IPS-18c (cell line): ENCODE data around the gene ARHGAP8.

Experiments
- H3K4me3 ChIP-seq: 2 replicates; pipeline ENCODE4 v1.7.0; 2013; ENCODE audit warnings: low read depth, mild to moderate bottlenecking, low read length, moderate library complexity; ENCODE audit not compliant: insufficient read depth
- H3K9me3 ChIP-seq: one replicate; pipeline ENCODE4 v1.6.1; 2013; ENCODE audit warnings: mild to moderate bottlenecking, low read length, moderate library complexity; ENCODE audit not compliant: control insufficient read depth, insufficient read depth

The ARHGAP8 gene

DNA sequence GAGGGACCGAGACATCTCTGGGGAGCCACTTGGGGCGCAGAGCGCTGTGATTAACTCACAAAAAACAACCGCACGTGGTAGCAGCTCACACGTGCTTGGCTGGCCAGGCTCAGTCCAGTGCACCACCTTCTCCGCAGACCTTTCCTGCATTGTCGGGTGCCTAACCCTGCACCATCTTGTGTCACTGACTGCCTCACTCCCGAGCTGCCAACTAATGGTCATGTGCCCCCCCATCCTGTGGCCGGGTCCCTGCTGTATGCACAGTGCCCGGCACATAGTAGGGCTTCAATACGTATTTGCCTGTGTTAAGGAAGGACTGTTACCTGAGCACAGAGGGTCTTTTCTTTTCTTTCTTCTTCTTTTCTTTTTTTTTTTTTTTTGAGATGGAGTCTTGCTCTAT lies 71.9 kb downstream of the ARHGAP8 start:
- no peak overlapping the region for H3K4me3 ChIP-seq

DNA sequence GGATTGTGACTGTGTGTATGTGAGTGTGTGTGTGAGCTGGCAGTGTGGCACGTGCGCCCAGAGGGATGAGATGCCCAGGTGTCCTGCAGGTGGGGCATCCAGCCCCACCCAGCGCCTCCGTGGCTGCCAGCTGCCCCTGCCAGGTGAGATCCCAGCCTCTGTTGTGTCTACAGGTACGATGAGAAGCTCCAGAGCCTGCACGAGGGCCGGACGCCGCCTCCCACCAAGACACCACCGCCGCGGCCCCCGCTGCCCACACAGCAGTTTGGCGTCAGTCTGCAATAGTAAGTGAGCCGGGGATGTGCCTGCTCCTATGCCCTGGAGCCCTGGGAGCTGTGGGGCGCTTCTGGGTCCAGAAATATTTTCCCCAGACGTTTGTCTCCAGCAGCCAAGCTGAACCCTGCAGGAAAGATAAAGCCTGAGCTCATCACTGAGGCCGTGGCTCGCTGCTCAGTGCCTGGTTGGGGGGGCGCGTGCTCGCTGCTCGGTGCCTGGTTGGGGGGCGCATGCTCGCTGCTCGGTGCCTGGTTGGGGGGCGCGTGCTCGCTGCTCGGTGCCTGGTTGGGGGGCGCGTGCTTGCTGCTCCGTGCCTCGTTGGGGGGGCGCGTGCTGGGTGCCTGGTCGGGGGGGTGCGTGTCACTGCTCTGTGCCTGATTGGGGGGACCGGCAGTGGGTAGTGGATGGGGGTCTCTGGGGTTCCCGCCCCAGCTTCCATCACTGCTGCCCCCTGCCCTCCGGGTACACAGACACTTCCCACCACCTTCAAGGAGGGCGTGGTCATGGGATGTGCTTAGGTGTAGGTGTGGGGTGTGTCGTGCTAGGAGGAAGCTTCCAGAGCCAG lies 73.2 kb downstream of the ARHGAP8 start:
- H3K4me3 ChIP-seq, result no peak overlapping the region
- no peaks in the 10 kb centered on the region for H3K9me3 ChIP-seq

More for the DNA sequence above, 71.9 kb downstream of the ARHGAP8 start:
- no peaks in the 10 kb centered on the region for H3K9me3 ChIP-seq

DNA sequence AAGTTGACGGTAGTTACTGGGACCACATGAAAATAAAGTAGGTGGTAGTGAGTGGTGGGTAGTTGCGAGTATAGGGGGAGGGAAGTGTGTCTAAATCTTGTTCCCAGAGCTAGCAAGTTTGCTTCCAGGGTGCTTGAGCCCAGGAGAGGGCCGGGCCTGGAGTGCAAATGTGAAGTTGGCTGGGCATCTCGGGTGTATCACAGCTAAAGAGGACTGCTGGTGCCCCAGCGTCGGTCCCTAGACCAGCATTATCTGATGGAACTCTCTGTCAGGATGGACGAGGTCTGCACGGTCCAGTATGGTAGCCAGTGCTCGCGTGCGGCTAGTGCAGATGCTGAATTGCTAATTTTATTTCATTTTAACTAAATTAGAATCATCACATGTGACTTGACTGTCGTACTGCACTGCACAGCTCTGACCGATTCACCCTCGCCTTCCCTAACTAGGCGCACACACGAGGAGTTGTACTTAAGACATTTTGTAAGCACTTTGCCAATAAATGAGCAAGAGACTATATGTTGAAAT lies 75.4 kb downstream of the ARHGAP8 start:
- Histone ChIP-seq H3K9me3 (no peaks in the 10 kb centered on the region), H3K4me3 (no peak overlapping the region)

- Histone ChIP-seq H3K9me3 (no peaks in the 10 kb centered on the region), H3K4me3 (no peak overlapping the region)
Observed at GRCh38 chr22:44828193-44828592, 75.8 kb downstream of the ARHGAP8 start.

GRCh38 chr22:44831885-44832284 lies 79.5 kb downstream of the ARHGAP8 start:
- H3K4me3 ChIP-seq, result no peak overlapping the region
- no peaks in the 10 kb centered on the region for H3K9me3 ChIP-seq

- Histone ChIP-seq H3K9me3 (no peaks in the 10 kb centered on the region), H3K4me3 (no peak overlapping the region)
Observed at GRCh38 chr22:44834065-44834464, 81.7 kb downstream of the ARHGAP8 start.

DNA sequence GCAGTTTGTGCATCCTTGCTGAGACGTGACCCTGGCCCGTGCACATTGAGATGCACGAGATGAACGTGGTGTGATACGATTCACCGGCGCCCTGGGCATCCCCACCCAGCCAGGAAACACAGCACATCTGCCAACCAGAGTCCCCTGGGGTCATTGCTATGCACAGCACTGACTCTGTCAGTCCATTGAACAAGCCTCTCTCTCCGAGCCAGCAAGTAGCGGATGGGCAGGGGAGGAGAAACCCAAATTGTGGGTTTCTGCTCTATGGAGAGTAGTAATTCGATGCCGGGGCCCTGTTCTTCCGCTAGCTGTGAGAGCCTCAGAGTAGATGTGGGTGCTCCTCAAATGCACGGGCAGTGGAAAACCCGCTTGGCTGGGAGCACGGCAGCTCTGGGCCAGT lies 85.1 kb downstream of the ARHGAP8 start:
- no peak overlapping the region for H3K4me3 ChIP-seq
- H3K9me3 ChIP-seq, result no peaks in the 10 kb centered on the region

- no peaks in the 10 kb centered on the region for H3K9me3 ChIP-seq
Observed at GRCh38 chr22:44838316-44839016, 86.1 kb downstream of the ARHGAP8 start.

DNA sequence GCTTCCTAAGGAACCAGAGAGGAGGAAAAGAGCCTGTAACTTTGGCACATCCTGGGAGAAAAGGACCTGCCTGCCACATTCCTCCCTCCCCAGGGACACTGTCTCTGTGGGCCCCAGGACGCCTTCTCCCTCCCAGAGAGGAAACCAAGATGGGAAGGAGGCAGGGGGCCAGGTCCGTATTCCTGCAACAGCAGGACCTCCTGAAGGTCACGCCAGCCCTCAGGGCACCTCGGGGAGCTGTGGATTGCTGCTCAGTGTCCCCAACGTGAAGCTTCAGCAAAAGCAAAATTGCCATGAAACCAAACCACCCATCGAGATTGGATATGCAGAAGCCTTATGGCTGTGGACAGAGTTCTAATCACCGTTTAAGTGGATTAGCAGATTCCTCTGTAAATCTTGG lies 86.7 kb downstream of the ARHGAP8 start:
- no peak overlapping the region for H3K4me3 ChIP-seq
- no peaks in the 10 kb centered on the region for H3K9me3 ChIP-seq

More at GRCh38 chr22:44838316-44839016, 86.1 kb downstream of the ARHGAP8 start:
- H3K4me3 ChIP-seq, result no peak overlapping the region

GRCh38 chr22:44839721-44840120 lies 87.3 kb downstream of the ARHGAP8 start:
- no peaks in the 10 kb centered on the region for H3K9me3 ChIP-seq
- H3K4me3 ChIP-seq, result no peak overlapping the region

GRCh38 chr22:44840611-44841322 lies 88.4 kb downstream of the ARHGAP8 start:
- H3K9me3 ChIP-seq, result no peaks in the 10 kb centered on the region

GRCh38 chr22:44842417-44842816 lies 90.0 kb downstream of the ARHGAP8 start:
- Histone ChIP-seq H3K9me3 (no peaks in the 10 kb centered on the region), H3K4me3 (no peak overlapping the region)

More at GRCh38 chr22:44840611-44841322, 88.4 kb downstream of the ARHGAP8 start:
- no peak overlapping the region for H3K4me3 ChIP-seq

DNA sequence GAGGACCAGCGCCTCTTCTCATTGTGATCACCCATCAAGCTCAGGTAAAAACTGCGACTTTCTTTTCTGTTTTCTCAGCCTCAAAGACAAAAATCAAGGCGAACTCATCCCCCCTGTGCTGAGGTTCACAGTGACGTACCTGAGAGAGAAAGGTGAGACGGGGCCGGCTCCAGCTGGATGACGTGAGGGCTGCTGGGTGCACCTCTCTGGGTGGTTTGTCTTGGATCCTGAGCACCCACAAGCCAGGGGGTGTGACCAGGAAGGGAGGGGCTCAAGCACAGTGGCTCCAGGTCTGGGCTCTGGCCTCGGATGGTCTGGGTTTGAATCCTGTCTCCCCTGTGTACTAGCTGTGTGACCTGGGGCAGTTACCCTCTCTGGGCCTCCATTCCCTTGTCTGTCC lies 92.8 kb downstream of the ARHGAP8 start:
- no peaks in the 10 kb centered on the region for H3K9me3 ChIP-seq
- no peak overlapping the region for H3K4me3 ChIP-seq

- Histone ChIP-seq H3K4me3 (no peak overlapping the region), H3K9me3 (no peaks in the 10 kb centered on the region)
Observed at GRCh38 chr22:44845796-44846720, 93.7 kb downstream of the ARHGAP8 start.

DNA sequence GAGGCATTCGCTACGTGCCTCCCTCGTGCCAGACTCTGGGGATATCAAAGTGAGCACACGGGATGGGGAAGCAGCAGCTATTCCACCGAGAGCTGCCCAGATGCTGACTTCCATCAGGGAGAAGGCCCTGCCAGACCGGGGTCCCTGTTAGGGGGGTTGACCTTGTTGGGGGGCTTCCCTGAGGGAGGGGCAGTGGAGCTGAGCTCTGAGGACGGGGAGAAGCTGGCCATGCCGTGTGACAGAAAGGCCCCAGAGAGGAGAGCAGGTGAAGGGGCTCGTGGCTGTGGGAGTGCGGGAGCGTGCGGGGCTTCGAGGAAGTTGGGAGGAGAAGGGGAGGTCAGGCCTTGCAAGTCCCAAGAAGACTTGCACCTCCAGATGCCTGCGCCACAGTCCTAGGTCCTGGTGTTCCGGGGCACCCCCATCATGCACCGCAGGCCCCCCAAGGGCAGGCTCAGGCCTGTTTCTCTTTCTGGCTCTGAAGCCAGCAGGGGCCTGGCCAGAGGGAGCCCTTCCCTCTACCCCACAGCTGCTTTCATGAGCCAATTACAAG lies 94.4 kb downstream of the ARHGAP8 start:
- Histone ChIP-seq H3K4me3 (no peak overlapping the region), H3K9me3 (no peaks in the 10 kb centered on the region)

GRCh38 chr22:44847380-44847779 lies 95.0 kb downstream of the ARHGAP8 start:
- Histone ChIP-seq H3K4me3 (no peak overlapping the region), H3K9me3 (no peaks in the 10 kb centered on the region)
